GM19324 (cell line): Measurements from ENCODE around the gene RYR2.
"Not testable (repeated sequence)": the region's sequence is repeated elsewhere in the genome, so short reads cannot be mapped to it uniquely, and the experiment has no call there.

ENCODE experiments used
- ATAC-seq: cut with Tn5 transposase; IDR thresholded peaks from one replicate; pipeline ENCODE4 v1.9.1; 2021; ENCODE audit warnings: mild to moderate bottlenecking, moderate library complexity; ENCODE audit not compliant: unreplicated experiment, low FRiP score

The RYR2 gene

GRCh38 chr1:237134929-237135328, 92.9 kb downstream of the RYR2 start:
- ATAC-seq = no peak

GRCh38 chr1:237138551-237138950, 96.6 kb downstream of the RYR2 start:
- ATAC-seq = no peak

GRCh38 chr1:237139732-237140131, 97.7 kb downstream of the RYR2 start:
- ATAC-seq = no peak

- ATAC-seq = no peak
Measured at GRCh38 chr1:237140986-237141385, 99.0 kb downstream of the RYR2 start.

GRCh38 chr1:237141502-237141901, 99.5 kb downstream of the RYR2 start:
- ATAC-seq = no peak

- ATAC-seq = no peak
Measured at GRCh38 chr1:237145379-237146135, 103.6 kb downstream of the RYR2 start.

- ATAC-seq = no peak
Measured at GRCh38 chr1:237146241-237146640, 104.3 kb downstream of the RYR2 start.

- ATAC-seq = no peak
Measured at GRCh38 chr1:237149857-237150256, 107.9 kb downstream of the RYR2 start.

GRCh38 chr1:237151979-237152378, 110.0 kb downstream of the RYR2 start:
- ATAC-seq = not testable (repeated sequence)

- no peak for ATAC-seq
Measured at GRCh38 chr1:237152506-237153335, 110.7 kb downstream of the RYR2 start.

GRCh38 chr1:237154157-237154556, 112.2 kb downstream of the RYR2 start:
- no peak for ATAC-seq

- ATAC-seq = no peak
Measured at GRCh38 chr1:237164406-237165352, 122.7 kb downstream of the RYR2 start.

- ATAC-seq = no peak
Measured at GRCh38 chr1:237166086-237166485, 124.1 kb downstream of the RYR2 start.

- no peak for ATAC-seq
Measured at GRCh38 chr1:237166593-237167101, 124.7 kb downstream of the RYR2 start.

- ATAC-seq = no peak
Measured at GRCh38 chr1:237170149-237170548, 128.2 kb downstream of the RYR2 start.

GRCh38 chr1:237171454-237172117, 129.6 kb downstream of the RYR2 start:
- no peak for ATAC-seq

- ATAC-seq = no peak
Measured at GRCh38 chr1:237172118-237172485, 130.1 kb downstream of the RYR2 start.

- ATAC-seq = no peak
Measured at GRCh38 chr1:237179503-237179902, 137.5 kb downstream of the RYR2 start.

- no peak for ATAC-seq
Measured at GRCh38 chr1:237180256-237180655, 138.3 kb downstream of the RYR2 start.

GRCh38 chr1:237181743-237182317, 139.8 kb downstream of the RYR2 start:
- no peak for ATAC-seq
